ENCODE results near the gene TMEM218. TPM values are rescaled to one million over a fixed set of nuclear protein-coding genes. Genes with fewer than 3 reads are reported as not detected.

TMEM218 gene
- total and polyA plus RNA-seq, 2 donors: 20.8 to 32.2 TPM

- H3K4me1 ChIP-seq (ENCODE audit: control insufficient read depth in 2 of 2, insufficient read depth in 2 of 2, low read length in 2 of 2): no peaks in the 10 kb centered on the region
- no peak overlapping the region for H3K4me3 ChIP-seq (ENCODE audit: low read length in 2 of 2)
- no peaks in the 10 kb centered on the region for H3K9me3 ChIP-seq (ENCODE audit: control insufficient read depth in 2 of 2, insufficient read depth in 1 of 2, low read length in 1 of 2)
- no peaks in the 10 kb centered on the region for H3K36me3 ChIP-seq (ENCODE audit: control insufficient read depth in 2 of 2, insufficient read depth in 2 of 2, low read length in 1 of 2)
- DNase-seq (ENCODE audit: low read depth in 6 of 9, low spot score in 9 of 9): no peak
- peaks cover 3 to 40% of the 10 kb centered on the region in 2 donors for H3K27me3 ChIP-seq (ENCODE audit: control insufficient read depth in 2 of 2, insufficient read depth in 1 of 2, low read length in 1 of 2)
- 91% methylated on average over 8 of the region's 8 CpGs for WGBS
- no peak overlapping the region for H3K27ac ChIP-seq (ENCODE audit: low read depth in 1 of 2, low read length in 1 of 2)
Observed at GRCh38 chr11:125138966-125139365, 27.5 kb upstream of the TMEM218 start.

GRCh38 chr11:125136001-125136400 is 24.6 kb upstream of the TMEM218 start:
- Histone ChIP-seq H3K36me3 (ENCODE audit: control insufficient read depth in 2 of 2, insufficient read depth in 2 of 2, low read length in 1 of 2) (no peaks in the 10 kb centered on the region), H3K27me3 (ENCODE audit: control insufficient read depth in 2 of 2, insufficient read depth in 1 of 2, low read length in 1 of 2) (peaks cover 1 to 32% of the 10 kb centered on the region in 2 donors), H3K4me1 (ENCODE audit: control insufficient read depth in 2 of 2, insufficient read depth in 2 of 2, low read length in 2 of 2) (no peaks in the 10 kb centered on the region), H3K4me3 (ENCODE audit: low read length in 2 of 2) (no peak overlapping the region), H3K27ac (ENCODE audit: low read depth in 1 of 2, low read length in 1 of 2) (no peak overlapping the region), H3K9me3 (ENCODE audit: control insufficient read depth in 2 of 2, insufficient read depth in 1 of 2, low read length in 1 of 2) (no peaks in the 10 kb centered on the region)
- DNase-seq (ENCODE audit: low read depth in 6 of 9, low spot score in 9 of 9): no peak

- 94% methylated on average over 7 of the region's 7 CpGs for WGBS
- H3K4me3 ChIP-seq (ENCODE audit: low read length in 2 of 2): no peak overlapping the region
Observed at GRCh38 chr11:125132596-125132995, 21.2 kb upstream of the TMEM218 start.

GRCh38 chr11:125132071-125132470 is 20.6 kb upstream of the TMEM218 start:
- Histone ChIP-seq H3K27ac (ENCODE audit: low read depth in 1 of 2, low read length in 1 of 2) (no peak overlapping the region), H3K9me3 (ENCODE audit: control insufficient read depth in 2 of 2, insufficient read depth in 1 of 2, low read length in 1 of 2) (no peaks in the 10 kb centered on the region), H3K4me1 (ENCODE audit: control insufficient read depth in 2 of 2, insufficient read depth in 2 of 2, low read length in 2 of 2) (no peaks in the 10 kb centered on the region), H3K4me3 (ENCODE audit: low read length in 2 of 2) (no peak overlapping the region), H3K36me3 (ENCODE audit: control insufficient read depth in 2 of 2, insufficient read depth in 2 of 2, low read length in 1 of 2) (no peaks in the 10 kb centered on the region), H3K27me3 (ENCODE audit: control insufficient read depth in 2 of 2, insufficient read depth in 1 of 2, low read length in 1 of 2) (peaks cover 0 to 16% of the 10 kb centered on the region in 2 donors)
- DNase-seq (ENCODE audit: low read depth in 6 of 9, low spot score in 9 of 9): no peak
- WGBS: 77% methylated on average over 1 of the region's 1 CpG

More at GRCh38 chr11:125132596-125132995, 21.2 kb upstream of the TMEM218 start:
- no peak overlapping the region for H3K27ac ChIP-seq (ENCODE audit: low read depth in 1 of 2, low read length in 1 of 2)
- no peaks in the 10 kb centered on the region for H3K9me3 ChIP-seq (ENCODE audit: control insufficient read depth in 2 of 2, insufficient read depth in 1 of 2, low read length in 1 of 2)
- no peak for DNase-seq (ENCODE audit: low read depth in 6 of 9, low spot score in 9 of 9)
- no peaks in the 10 kb centered on the region for H3K36me3 ChIP-seq (ENCODE audit: control insufficient read depth in 2 of 2, insufficient read depth in 2 of 2, low read length in 1 of 2)
- no peaks in the 10 kb centered on the region for H3K4me1 ChIP-seq (ENCODE audit: control insufficient read depth in 2 of 2, insufficient read depth in 2 of 2, low read length in 2 of 2)
- H3K27me3 ChIP-seq (ENCODE audit: control insufficient read depth in 2 of 2, insufficient read depth in 1 of 2, low read length in 1 of 2): peaks cover 0 to 14% of the 10 kb centered on the region in 2 donors

GRCh38 chr11:125129316-125129993 is 18.0 kb upstream of the TMEM218 start:
- Histone ChIP-seq H3K9me3 (ENCODE audit: control insufficient read depth in 2 of 2, insufficient read depth in 1 of 2, low read length in 1 of 2) (no peaks in the 10 kb centered on the region), H3K27ac (ENCODE audit: low read depth in 1 of 2, low read length in 1 of 2) (no peak overlapping the region), H3K27me3 (ENCODE audit: control insufficient read depth in 2 of 2, insufficient read depth in 1 of 2, low read length in 1 of 2) (peaks cover 0 to 24% of the 10 kb centered on the region in 2 donors), H3K4me1 (ENCODE audit: control insufficient read depth in 2 of 2, insufficient read depth in 2 of 2, low read length in 2 of 2) (no peaks in the 10 kb centered on the region), H3K36me3 (ENCODE audit: control insufficient read depth in 2 of 2, insufficient read depth in 2 of 2, low read length in 1 of 2) (no peaks in the 10 kb centered on the region), H3K4me3 (ENCODE audit: low read length in 2 of 2) (no peak overlapping the region)
- 87% methylated on average over 22 of the region's 22 CpGs for WGBS
- DNase-seq (ENCODE audit: low read depth in 6 of 9, low spot score in 9 of 9): no peak

GRCh38 chr11:125128450-125128849 is 17.0 kb upstream of the TMEM218 start:
- H3K9me3 ChIP-seq (ENCODE audit: control insufficient read depth in 2 of 2, insufficient read depth in 1 of 2, low read length in 1 of 2): no peaks in the 10 kb centered on the region
- H3K36me3 ChIP-seq (ENCODE audit: control insufficient read depth in 2 of 2, insufficient read depth in 2 of 2, low read length in 1 of 2): no peaks in the 10 kb centered on the region
- no peak for DNase-seq (ENCODE audit: low read depth in 6 of 9, low spot score in 9 of 9)
- no peaks in the 10 kb centered on the region for H3K4me1 ChIP-seq (ENCODE audit: control insufficient read depth in 2 of 2, insufficient read depth in 2 of 2, low read length in 2 of 2)
- peaks cover 0 to 19% of the 10 kb centered on the region in 2 donors for H3K27me3 ChIP-seq (ENCODE audit: control insufficient read depth in 2 of 2, insufficient read depth in 1 of 2, low read length in 1 of 2)
- 95% methylated on average over 4 of the region's 4 CpGs for WGBS
- no peak overlapping the region for H3K4me3 ChIP-seq (ENCODE audit: low read length in 2 of 2)
- H3K27ac ChIP-seq (ENCODE audit: low read depth in 1 of 2, low read length in 1 of 2): no peak overlapping the region

GRCh38 chr11:125124618-125124992 is 13.2 kb upstream of the TMEM218 start:
- H3K4me3 ChIP-seq (ENCODE audit: low read length in 2 of 2): no peak overlapping the region
- no peak overlapping the region for H3K27ac ChIP-seq (ENCODE audit: low read depth in 1 of 2, low read length in 1 of 2)
- DNase-seq (ENCODE audit: low read depth in 6 of 9, low spot score in 9 of 9): no peak
- H3K36me3 ChIP-seq (ENCODE audit: control insufficient read depth in 2 of 2, insufficient read depth in 2 of 2, low read length in 1 of 2): no peaks in the 10 kb centered on the region
- H3K4me1 ChIP-seq (ENCODE audit: control insufficient read depth in 2 of 2, insufficient read depth in 2 of 2, low read length in 2 of 2): no peaks in the 10 kb centered on the region
- 82% methylated on average over 4 of the region's 4 CpGs for WGBS
- peaks cover 0 to 16% of the 10 kb centered on the region in 2 donors for H3K27me3 ChIP-seq (ENCODE audit: control insufficient read depth in 2 of 2, insufficient read depth in 1 of 2, low read length in 1 of 2)
- no peaks in the 10 kb centered on the region for H3K9me3 ChIP-seq (ENCODE audit: control insufficient read depth in 2 of 2, insufficient read depth in 1 of 2, low read length in 1 of 2)

- Histone ChIP-seq H3K4me3 (ENCODE audit: low read length in 2 of 2) (no peak overlapping the region), H3K27me3 (ENCODE audit: control insufficient read depth in 2 of 2, insufficient read depth in 1 of 2, low read length in 1 of 2) (peaks cover 0 to 13% of the 10 kb centered on the region in 2 donors), H3K9me3 (ENCODE audit: control insufficient read depth in 2 of 2, insufficient read depth in 1 of 2, low read length in 1 of 2) (no peaks in the 10 kb centered on the region), H3K36me3 (ENCODE audit: control insufficient read depth in 2 of 2, insufficient read depth in 2 of 2, low read length in 1 of 2) (no peaks in the 10 kb centered on the region), H3K27ac (ENCODE audit: low read depth in 1 of 2, low read length in 1 of 2) (no peak overlapping the region), H3K4me1 (ENCODE audit: control insufficient read depth in 2 of 2, insufficient read depth in 2 of 2, low read length in 2 of 2) (no peaks in the 10 kb centered on the region)
- WGBS: 75% methylated on average over 10 of the region's 10 CpGs
- DNase-seq (ENCODE audit: low read depth in 6 of 9, low spot score in 9 of 9): peak in 1 of 9 donors; percentile 37
Observed at GRCh38 chr11:125123947-125124617, 12.7 kb upstream of the TMEM218 start.

- no peak overlapping the region for H3K4me3 ChIP-seq (ENCODE audit: low read length in 2 of 2)
- peaks cover 2 to 14% of the 10 kb centered on the region in 2 donors for H3K27me3 ChIP-seq (ENCODE audit: control insufficient read depth in 2 of 2, insufficient read depth in 1 of 2, low read length in 1 of 2)
- no peaks in the 10 kb centered on the region for H3K9me3 ChIP-seq (ENCODE audit: control insufficient read depth in 2 of 2, insufficient read depth in 1 of 2, low read length in 1 of 2)
- H3K4me1 ChIP-seq (ENCODE audit: control insufficient read depth in 2 of 2, insufficient read depth in 2 of 2, low read length in 2 of 2): no peaks in the 10 kb centered on the region
- DNase-seq (ENCODE audit: low read depth in 6 of 9, low spot score in 9 of 9): no peak
- H3K27ac ChIP-seq (ENCODE audit: low read depth in 1 of 2, low read length in 1 of 2): no peak overlapping the region
- no peaks in the 10 kb centered on the region for H3K36me3 ChIP-seq (ENCODE audit: control insufficient read depth in 2 of 2, insufficient read depth in 2 of 2, low read length in 1 of 2)
- 95% methylated on average over 4 of the region's 4 CpGs for WGBS
Observed at GRCh38 chr11:125123194-125123946, 11.9 kb upstream of the TMEM218 start.
